ENCODE results near the gene CNR2. TPM values are rescaled to one million over a fixed set of nuclear protein-coding genes. Genes with fewer than 3 reads are reported as not detected.

CNR2 gene
- total and polyA plus RNA-seq, 2 of the 4 experiments (the other 2 are of a cell fraction), result not detected

GRCh38 chr1:23838401-23838866 lies 74.7 kb downstream of the CNR2 start:
- Histone ChIP-seq H3K14ac (replicated peaks; ENCODE audit: low read depth, low read length) (no peak overlapping the region), H3K4me3 (ENCODE audit: insufficient read depth, low read depth, low read length) (peak overlapping the region; percentile 38), H2AFZ (replicated peaks; ENCODE audit: low read length, poor library complexity) (peak overlapping the region; percentile 89), H2AK9ac (replicated peaks; ENCODE audit: low read depth, low read length, poor library complexity) (no peak overlapping the region), H4K8ac (ENCODE audit: low read depth in 2 of 2, low read length in 2 of 2) (no peak overlapping the region), H3K4me1 (ENCODE audit: control insufficient read depth, insufficient read depth, low read length) (no peaks in the 10 kb centered on the region), H3K4me2 (ENCODE audit: low read depth, low read length) (peak overlapping the region; percentile 99), H2BK20ac (ENCODE audit: low read depth, low read length) (no peak overlapping the region), H3K4ac (ENCODE audit: low read depth, low read length) (no peak overlapping the region), H2BK120ac (ENCODE audit: low read depth, low read length) (no peak overlapping the region), H3K79me1 (ENCODE audit: low read depth in 1 of 2, low read length in 2 of 2) (no peaks in the 10 kb centered on the region), H4K91ac (ENCODE audit: insufficient read depth, low read depth, low read length) (no peak overlapping the region), H3K9me3 (ENCODE audit: control insufficient read depth, insufficient read depth, low read length) (no peaks in the 10 kb centered on the region), H2BK5ac (ENCODE audit: low read depth, low read length, poor library complexity, severe bottlenecking) (no peak overlapping the region), H3K27ac (ENCODE audit: insufficient read depth, low read length) (no peak overlapping the region), H3K56ac (ENCODE audit: extremely low read depth, insufficient read depth, low read length) (no peak overlapping the region), H4K5ac (ENCODE audit: low read depth, low read length) (no peak overlapping the region), H2BK15ac (ENCODE audit: low read depth, low read length) (no peak overlapping the region), H3K23ac (ENCODE audit: low read depth, low read length) (no peak overlapping the region), H4K20me1 (ENCODE audit: insufficient read depth, low read length) (no peaks in the 10 kb centered on the region), H3K9me1 (ENCODE audit: insufficient read depth, low read length) (no peaks in the 10 kb centered on the region), H3K9ac (ENCODE audit: low read depth, low read length) (no peak overlapping the region), H3K18ac (ENCODE audit: low read depth, low read length) (no peak overlapping the region), H3K27me3 (ENCODE audit: control insufficient read depth, insufficient read depth, low read length) (peaks cover 30% of the 10 kb centered on the region), H3K36me3 (ENCODE audit: control insufficient read depth, insufficient read depth, low read length) (no peaks in the 10 kb centered on the region), H2AK5ac (ENCODE audit: low read depth, low read length) (no peak overlapping the region)
- dilution Hi-C loops (cut with HindIII; ENCODE audit: low sequenced_read_pairs, unreplicated experiment) (no loop called here), in situ Hi-C loops (cut with MboI; ENCODE audit: low sequenced_read_pairs) (no loop called here), intact Hi-C loops (cut with micrococcal nuclease) (no loop called here)
- POLR2A ChIA-PET (ENCODE audit: unreplicated experiment), result no interaction called here
- WGBS, 2 experiments (ENCODE audit: extremely low coverage in 2 of 2, insufficient read length in 1 of 2), result 20% methylated on average over 1 of the region's 21 CpGs; no CpG with 5 or more reads in 1 of the 2 experiments
- DNase-seq (peak; percentile 13), ATAC-seq (ENCODE audit: low read depth) (peak; percentile 99)
- TF ChIP-seq SMC3 (IDR thresholded peaks at IDR 0.05; ENCODE audit: low read depth, low read length) (no peak), MAZ (IDR thresholded peaks at IDR 0.05; ENCODE audit: borderline replicate concordance, low read depth, low read length) (0 out of 2 replicates have a peak, but pooled peaks have one; percentile 26), MXI1 (IDR thresholded peaks at IDR 0.05; ENCODE audit: borderline replicate concordance, low read depth, low read length) (peak; percentile 8; the same call in 1 of the 2 replicates), CEBPB (IDR thresholded peaks at IDR 0.05; ENCODE audit: low read depth, low read length) (peak; percentile 64)
- CTCF ChIA-PET, result interaction anchor here (0.5 to 0.6 kb wide), 2 partner anchors 208 to 578 kb away, joined by 3 read pairs; no protein-coding TSS in a partner anchor
- BruUV-seq (replicated peaks), result no TSS peak
